ENCODE measurements around the gene JAKMIP1.

Gene JAKMIP1

DNA sequence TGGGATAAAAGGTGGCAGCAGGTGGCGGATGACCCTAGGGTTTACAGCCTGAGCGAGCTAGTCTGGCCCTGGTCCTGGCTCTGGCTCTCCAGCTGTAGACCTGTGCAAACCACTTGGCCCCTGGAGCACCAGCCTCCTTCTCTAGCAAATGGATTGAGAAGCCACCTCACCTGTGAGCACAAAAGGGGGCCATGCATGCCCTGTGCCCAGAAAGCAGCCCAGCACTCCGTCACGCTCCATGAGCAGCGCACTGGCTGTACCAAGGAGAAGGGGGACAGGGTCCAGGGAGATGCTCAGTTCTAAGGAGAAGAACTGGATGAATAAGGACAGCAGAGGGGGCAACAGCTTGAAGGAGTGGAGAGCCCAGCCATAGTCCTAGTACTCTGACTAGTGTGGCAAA, 135.2 kb downstream of the JAKMIP1 start:
- no peak for DNase-seq (ENCODE audit: low read depth)

DNA sequence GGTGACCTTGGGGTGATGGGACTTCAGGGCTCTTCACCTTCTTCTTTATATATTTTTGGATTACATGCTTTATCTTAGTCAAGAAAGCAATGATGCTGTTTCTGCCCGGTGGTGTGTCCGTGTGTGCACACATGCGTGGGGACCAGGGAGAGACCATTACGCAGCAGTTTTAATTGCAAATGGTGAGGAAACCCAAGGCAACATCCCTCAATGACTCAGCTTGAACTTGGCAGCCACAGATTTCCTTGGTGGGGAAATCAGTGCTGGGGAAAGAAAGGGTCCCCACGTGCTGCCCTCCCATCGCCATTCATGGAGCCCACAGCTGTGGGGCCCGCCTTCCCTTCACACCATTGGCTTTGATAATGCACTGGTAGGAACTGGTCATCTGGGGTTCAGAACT, 136.0 kb downstream of the JAKMIP1 start:
- no peak for DNase-seq (ENCODE audit: low read depth)

DNA sequence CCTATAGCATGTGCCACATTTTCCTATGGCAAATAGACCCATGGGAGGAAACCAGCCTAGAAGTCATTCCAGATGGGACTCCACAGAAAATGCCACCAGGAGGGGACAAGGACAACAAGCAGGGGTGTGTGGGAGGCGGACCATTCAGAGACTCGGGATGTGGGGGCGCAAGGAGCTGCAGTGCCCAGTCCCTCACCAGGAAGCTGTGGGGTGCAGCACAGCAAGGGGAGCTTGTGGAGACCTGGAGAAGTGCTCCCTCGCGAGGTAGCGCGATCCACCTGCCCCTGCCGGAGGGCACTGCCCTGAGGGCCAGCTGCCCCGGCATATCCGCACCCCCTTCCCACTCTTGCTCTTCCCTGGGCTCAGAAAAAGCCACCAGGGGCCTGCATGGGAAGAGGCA, 136.7 kb downstream of the JAKMIP1 start:
- DNase-seq (ENCODE audit: low read depth): no peak

DNA sequence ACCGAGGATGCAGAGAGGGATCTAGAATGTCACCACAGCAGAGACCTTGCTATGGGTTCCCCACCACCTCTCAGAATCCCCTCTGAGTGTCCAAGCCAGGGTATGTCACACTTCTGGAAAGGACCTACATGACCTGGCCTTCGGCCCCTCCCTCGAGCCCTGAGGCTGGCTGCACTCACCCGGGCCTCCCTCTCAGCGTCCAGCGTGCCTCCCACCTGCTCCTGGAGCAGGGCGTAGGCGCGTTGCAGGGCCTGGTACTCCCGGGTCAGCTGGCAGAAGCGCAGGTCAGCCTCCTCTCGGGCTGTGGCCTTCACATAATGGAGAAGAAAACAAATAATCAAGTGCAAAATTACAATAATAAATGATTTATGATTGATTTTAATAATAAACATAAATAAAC, 138.2 kb downstream of the JAKMIP1 start:
- no peak for DNase-seq (ENCODE audit: low read depth)

DNA sequence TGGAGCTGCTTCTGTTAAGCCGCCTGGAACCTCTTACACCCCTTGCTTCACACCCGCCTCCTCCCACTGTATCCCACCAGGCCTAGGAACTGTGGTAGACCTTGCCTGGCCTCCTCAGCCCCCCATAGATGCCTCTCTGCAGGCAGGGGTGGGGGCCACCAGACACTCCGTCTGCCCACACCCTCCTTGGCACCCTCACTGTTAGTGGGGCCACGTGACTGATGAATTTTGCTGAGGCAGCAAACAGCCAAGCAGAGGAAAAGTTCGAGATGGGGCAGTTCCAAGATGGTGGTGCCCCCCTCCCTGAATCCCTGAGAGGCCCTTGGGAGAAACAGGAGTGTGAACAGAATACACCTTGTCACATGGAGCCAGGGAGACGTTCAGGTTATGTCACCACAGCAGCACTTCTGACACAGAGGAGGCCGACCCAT, 141.0 kb downstream of the JAKMIP1 start:
- no peak for DNase-seq (ENCODE audit: low read depth)

DNA sequence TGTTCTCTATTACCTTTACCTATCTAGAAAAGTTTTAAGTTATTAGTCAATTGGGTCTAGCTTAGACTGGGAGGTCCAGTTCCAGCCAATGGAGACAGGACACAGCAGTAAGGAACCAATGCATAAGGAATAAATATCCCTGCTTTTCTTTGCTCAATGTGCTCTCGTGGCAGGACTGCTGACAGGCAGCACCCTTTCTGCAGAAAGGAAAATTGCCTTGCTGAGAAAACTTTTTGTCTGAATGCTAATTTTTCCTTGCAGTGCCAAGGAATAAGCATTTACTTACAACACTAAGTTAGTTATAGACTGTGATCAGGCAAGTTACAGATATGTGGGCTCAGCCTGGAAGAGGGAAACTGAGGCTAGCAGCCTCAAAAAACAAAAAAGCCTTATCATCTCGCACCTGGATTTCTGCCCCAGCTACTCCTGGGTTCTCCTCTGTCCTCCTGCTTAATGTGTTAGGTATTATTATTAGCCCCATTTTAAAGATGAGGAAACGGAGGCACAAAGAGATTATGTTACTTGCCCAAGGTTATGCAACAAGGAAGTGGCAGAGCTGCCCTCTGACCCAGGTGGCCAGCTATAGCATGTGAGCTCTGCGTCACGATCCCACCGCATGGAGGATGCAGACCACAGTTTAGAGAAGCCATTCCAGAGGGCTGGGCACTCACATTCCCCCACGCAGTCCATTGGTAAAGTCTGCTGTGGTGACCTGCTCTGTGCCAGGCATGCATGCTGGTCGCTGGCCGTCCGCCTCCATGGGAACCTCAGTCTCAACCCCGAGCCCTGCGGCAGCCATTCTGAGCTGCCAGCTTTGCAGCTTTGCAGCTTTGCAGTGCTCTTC, 141.6 kb downstream of the JAKMIP1 start:
- no peak for DNase-seq (ENCODE audit: low read depth)

DNA sequence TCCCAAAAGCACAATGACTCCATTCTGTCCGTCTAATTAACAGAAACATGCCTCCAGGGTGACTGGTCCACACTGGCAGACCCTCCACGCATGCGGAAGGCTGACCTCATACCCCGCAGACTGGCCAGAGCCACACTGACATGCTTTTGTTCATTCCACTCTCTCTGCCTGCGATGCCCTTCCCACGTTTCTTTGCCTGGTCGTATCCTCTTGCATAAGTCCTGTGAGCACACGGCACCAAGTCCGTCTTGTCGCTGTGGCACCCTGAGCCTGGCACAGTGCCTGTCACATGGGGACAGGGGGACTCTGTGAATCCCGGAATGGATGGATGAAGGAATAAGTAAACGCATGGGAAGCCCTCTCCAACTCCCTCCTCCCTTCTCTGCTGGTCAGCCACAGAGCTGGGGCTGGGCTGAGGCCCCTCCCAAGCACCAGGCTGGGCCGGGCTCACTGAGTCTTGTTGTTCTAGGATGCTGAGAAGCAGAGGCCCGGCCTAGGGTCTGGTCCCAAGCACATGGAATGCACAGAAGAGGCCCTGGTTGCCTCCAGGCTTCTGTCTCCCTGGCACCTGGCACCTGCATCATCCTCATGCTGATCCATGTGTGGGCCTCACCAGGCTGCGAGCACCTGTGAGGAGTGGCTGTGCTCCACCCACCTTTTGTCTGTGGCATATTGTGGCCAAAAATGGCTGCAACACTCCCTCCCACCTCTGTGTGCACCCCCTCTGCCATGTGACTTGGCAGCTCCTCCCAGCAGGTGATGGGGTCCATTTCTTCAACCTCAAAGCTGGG, 143.2 kb downstream of the JAKMIP1 start:
- DNase-seq (ENCODE audit: low read depth): no peak

DNA sequence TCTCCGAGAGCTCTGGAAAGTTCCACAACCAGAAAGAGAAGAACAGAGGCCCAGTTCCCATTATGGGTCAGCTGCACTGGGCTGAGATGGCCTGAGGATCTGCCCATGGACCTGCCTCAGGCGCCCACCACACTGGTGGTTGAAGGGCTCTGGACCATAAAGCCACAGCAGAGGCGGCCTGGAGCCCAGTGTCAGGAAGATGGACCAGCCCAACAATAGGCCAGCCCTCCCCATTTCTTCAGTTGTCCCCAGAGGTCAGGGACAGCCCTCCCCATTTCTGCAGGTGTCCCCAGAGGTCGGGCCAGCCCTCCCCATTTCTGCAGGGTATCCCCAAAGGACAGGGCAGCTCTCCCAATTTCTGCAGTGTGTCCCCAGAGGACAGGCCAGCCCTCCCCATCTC, 144.9 kb downstream of the JAKMIP1 start:
- DNase-seq (ENCODE audit: low read depth): no peak

DNA sequence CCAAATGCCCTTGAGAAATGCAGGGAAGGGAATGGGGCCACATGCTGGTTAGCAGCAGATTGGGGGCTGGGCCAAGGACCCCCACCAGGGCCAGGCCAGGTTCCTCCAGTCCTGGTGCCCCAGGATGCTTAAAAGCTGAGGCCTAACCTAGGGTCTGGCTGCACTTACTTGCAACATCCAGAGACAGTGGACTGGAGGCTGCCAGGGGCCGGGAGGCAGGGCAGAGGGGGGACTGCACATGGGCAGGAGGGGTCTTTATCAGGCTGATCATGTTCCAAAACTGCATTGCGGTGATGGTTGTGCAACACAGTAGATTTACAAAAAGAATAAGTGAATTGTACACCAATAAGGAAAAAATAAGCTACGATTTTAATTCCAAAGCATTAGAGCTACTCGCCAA, 145.3 kb downstream of the JAKMIP1 start:
- DNase-seq (ENCODE audit: low read depth): no peak

DNA sequence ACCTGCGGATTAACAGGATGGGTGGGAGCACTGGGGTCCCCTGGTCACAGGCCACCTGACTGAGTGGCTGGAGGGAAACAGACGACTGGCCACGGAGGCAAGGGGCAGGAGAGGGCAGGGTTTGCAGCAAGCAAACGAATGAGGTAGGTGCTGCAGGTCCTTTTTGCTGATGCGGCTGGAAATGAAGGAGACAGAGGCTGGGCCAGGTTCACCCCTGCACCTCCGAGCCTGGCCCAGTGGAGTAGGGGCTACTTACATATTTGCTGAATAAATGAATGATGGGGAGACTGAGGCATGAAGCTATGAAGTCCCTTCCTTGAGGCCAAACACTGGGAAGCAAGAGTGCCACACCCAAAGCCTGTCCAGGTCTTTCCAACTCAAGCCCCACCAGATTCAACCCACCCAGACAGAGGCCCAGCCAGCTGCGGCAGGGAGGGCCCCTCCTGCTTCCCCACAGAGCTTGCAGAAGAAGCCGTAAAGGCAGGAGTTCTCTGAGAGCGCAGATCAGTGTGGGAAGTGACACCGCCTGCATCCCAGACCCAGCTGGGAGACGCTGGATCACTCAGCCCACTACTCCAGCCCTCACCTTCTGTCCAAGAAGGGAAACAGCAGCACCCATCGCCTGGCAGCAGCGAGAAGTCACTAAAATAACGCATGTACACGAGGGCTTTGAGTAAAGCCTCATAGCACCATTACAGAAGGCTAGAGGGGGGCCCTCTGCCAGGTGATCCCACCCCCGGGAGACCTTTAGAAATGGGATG, 146.0 kb downstream of the JAKMIP1 start:
- DNase-seq (ENCODE audit: low read depth): no peak

DNA sequence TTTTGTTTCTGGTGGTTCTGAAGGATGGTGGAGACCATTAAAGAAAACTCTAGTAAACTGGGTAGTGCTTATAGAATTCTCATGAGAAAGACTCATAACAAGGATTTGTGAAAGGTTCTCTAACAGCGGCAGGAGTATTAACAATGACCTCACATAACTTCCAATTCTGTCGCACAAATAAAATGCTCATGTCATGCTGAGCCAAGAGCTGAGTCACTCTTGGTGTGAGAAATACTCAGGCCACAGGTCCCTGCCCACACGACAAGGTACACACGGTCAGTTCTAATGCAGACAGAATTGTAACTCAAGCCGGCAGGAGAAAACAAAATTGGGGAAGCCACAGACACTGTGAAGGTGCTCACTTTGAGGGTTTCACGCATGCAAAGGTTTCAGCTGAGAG, 147.7 kb downstream of the JAKMIP1 start:
- DNase-seq (ENCODE audit: low read depth): no peak

DNA sequence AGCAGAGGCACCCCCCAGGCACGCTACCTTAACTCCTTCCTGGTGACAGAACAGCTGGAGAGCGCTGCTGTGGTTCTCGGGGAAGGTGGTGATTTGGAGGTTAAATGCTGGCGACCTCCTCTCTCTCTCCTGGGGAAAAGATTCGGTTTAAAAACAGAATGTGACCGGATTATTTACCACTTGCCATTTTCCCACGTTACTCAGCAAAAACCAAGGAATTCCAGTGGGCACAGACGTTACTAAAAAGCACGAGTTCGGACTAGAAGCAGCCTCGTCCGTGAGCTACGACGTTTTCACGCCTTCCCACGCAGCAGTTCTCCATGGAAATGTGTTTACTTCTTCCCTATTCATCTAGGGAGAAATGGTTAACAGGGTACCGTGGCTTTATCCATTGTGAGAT, 149.8 kb downstream of the JAKMIP1 start:
- no peak for DNase-seq (ENCODE audit: low read depth)

DNA sequence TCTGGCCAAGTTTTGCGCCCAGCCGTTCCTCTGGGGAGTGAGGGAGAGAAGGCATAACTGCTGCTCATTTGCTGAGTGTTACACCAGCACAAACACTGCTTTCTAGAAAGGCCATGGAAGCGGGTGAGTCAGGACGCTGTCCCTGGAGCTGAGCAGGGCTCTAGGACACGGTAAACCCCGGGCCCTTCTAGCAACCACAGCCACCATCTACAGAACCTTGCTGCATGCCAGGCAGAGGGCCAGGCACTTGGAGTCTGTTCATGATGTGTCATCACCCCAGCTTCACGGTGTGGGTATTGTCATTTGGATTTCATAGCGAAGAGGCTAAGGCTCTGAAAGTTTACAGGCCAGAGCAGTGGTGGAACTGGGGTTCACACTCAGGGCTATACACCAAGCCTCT, 150.4 kb downstream of the JAKMIP1 start:
- DNase-seq (ENCODE audit: low read depth): no peak

DNA sequence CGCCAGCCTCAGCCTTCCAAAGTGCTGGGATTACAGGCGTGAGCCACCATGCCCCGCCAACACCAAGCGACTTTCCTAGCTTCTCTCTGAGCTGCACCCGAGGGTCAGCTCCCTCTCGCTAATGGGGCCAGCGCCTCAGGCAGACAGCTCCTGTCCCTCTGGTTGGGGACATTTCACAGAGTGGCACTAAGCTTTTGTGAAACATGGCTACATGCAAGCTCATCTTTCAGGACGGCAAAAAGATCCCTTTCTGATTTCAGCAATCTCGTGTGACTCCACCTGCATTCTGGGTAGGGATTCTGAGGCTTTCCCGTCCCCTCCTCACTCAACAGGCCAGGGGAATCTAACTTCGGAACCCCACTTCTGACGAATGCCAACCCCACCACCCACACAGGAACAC, 151.1 kb downstream of the JAKMIP1 start:
- DNase-seq (ENCODE audit: low read depth): no peak

DNA sequence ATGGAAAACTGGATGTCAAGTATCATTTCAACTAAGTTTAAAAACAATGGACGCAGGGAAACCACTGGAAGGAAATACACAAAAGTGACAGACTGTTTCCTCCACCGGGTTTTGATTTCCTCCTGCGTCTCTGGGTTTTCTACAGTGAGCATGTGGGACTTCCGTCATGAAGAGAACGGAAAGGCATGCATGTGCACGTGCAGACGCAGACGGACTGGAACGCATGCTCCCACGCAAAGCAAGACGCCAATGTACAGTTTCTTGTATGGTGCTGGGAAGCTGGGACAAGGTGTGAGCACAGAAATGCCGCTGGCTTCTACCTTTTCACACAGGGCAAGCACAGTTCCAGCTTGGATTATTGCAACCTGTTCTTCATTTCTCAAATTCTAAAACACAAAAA, 151.8 kb downstream of the JAKMIP1 start:
- no peak for DNase-seq (ENCODE audit: low read depth)

DNA sequence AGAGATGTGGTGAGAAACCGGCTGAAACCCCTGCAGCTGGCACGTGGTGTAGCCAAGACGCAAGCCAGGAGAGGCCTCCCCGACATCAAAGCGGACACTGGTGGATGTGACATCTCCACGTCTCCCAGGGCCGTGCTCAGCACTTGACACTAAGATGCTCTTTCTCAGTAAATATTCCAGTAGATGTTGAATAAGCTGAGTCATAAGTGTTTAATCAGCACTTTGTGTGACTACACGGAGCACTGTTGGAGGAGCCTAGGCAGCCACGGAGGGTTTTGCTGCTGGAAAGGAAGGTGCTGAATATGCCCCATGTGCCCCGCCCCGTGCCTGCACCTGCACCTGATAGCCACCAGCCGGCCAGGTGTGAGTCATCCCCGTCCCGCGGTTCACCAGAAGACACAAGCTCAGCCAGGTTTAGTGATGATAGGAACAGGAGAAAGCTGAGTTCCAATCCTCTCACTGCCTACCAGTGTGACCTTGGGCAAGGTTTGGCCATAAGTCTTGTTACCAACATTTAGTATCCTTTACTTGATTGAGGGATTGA, 153.1 kb downstream of the JAKMIP1 start:
- no peak for DNase-seq (ENCODE audit: low read depth)

DNA sequence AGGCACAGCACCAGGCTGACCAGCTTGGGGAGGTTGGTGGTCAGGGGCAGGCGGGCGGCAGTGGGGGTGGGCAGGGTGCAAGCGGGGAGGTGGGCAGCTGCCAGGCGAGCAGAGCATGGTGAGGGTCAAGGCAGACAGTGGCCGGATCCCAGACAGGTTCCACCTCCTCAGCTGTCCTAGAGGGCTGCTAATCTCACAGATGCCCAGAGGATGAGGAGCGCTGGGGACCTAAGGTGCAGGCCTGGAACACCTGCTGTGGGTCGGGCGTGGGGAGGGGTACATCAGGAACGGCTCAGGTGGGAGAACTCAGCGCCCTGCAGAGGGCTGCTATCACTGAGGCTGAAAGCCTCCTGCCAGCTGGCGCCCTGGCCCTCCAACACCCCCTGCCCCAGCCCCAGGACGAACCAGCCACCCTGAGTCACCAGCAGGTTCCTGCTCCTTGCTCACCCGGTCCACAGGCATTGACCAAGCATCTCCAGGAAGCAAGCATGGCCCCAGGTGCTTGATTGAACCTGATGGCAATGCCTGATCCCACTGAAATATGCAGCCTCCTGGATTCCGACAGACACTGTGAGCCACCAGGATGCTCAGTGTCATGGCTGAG, 153.7 kb downstream of the JAKMIP1 start:
- no peak for DNase-seq (ENCODE audit: low read depth)

DNA sequence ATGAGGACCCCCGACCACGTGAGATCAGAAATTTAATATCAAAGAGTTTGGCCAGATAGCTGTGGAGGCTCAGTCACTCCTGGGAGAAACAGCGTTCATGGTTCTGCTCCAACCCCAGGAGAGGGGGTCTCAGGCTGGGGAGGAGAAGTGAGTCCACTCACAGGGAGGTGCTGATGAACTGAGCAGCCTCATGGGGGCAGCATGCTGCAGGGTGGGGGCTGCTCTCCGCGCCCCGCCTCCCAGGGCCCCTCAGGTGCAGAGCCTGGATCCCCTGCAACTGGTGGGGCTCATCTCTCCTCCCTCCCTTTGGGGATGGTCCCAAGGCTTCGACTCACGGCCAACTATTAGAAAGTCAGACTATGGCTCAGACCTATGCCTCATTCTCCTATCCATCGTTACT, 155.5 kb downstream of the JAKMIP1 start:
- no peak for DNase-seq (ENCODE audit: low read depth)

DNA sequence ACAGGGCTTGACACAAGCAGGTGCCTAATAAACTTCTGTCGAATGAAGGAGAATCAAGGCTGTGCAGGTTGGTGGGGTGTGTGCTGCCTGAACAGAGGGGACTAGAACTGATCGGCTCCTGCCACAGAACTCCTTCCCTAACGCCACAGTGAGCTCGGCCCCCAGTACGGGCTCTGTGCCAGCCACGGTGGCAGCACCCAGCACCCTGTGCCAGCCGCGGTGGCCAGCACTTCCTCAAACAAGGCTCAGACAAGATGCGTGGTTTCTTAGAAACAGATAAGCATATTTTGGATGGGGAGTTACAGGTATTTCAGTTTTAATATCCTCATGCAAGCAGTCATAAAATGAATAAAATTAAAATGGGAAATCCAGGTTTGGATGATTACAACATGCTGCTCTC, 156.1 kb downstream of the JAKMIP1 start:
- no peak for DNase-seq (ENCODE audit: low read depth)

DNA sequence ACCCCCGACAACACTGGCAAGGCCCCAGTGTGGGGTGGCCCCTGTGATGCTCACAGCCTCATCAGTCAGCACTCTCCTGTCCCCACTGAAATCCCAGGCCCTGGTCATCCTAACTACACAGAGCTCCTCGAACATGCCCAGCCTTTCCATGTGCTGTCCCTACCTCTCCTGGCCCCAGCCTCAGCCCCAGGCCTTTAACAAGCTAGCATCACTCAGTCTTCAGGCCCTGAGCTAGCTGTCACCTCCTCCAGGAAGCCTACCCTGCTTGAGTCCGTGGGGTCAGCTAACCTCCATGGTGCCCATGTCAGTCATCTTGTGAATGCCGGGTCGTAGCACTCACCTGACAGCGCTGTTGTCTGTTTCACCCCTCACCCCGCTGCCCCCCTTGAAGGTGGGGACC, 156.5 kb downstream of the JAKMIP1 start:
- DNase-seq (ENCODE audit: low read depth): no peak

DNA sequence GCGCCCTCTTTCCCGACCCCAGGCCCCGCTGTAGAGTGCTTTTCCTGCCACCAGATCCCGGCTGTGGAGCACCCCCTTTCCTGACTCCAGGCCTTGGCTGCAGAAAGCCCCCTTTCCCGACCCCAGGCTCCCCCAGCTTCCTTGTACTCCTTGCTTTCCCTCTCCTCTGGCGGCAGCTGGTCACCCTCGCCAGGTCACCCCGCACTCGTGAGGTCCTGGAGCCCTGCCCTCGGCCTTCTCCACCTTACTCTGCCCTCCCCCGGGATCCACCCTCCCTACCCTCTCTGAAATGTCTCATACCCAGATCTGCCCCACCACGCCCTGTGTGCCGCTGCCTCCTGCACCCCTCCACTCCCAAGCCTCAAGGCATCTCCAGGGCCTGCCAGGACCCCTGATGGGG, 157.2 kb downstream of the JAKMIP1 start:
- DNase-seq (ENCODE audit: low read depth): no peak

Data from HS-5 (cell line).